Measurements from ENCODE around the gene STMN3. TPM values are rescaled to one million over a fixed set of nuclear protein-coding genes. Genes with fewer than 3 reads are reported as not detected.

STMN3 gene
- total RNA-seq, 1 experiment from 2014 or later, result 138 TPM

GRCh38 chr20:63687419-63688178 lies 34.4 kb upstream of the STMN3 start:
- POLR2A ChIA-PET, result interaction anchor here (0.8 to 1.0 kb wide), 3 partner anchors 29 to 45 kb away, joined by 3 to 5 read pairs (median 4); partner anchors contain the start of gene RTEL1
- H4K20me1 ChIP-seq (ENCODE audit: insufficient read depth), result no peaks in the 10 kb centered on the region
- peak overlapping the region; percentile 67 for H3K9ac ChIP-seq (ENCODE audit: low read length)
- H3K79me2 ChIP-seq (ENCODE audit: insufficient read depth, low read length), result peaks cover 30% of the 10 kb centered on the region
- intact Hi-C loops (cut with micrococcal nuclease), result no loop called here
- H3K27ac ChIP-seq (ENCODE audit: low read depth, low read length), result peak overlapping the region; percentile 100
- CTCF ChIA-PET, result no interaction called here
- DNase-seq (ENCODE audit: low read depth, low spot score), result no peak
- BruUV-seq (replicated peaks), result no TSS peak
- no peak overlapping the region for H2AFZ ChIP-seq (ENCODE audit: low read depth, low read length, poor library complexity, severe bottlenecking)
- H3K4me2 ChIP-seq (ENCODE audit: low read length), result peak overlapping the region; percentile 80
- H3K36me3 ChIP-seq (ENCODE audit: control insufficient read depth in 1 of 2, insufficient read depth in 2 of 2, low read length in 2 of 2), result peaks cover 0 to 10% of the 10 kb centered on the region in 2 experiments; a peak in 1 of 4 replicates
- ATAC-seq, result no peak
- no peak overlapping the region for H3K4me3 ChIP-seq (replicated peaks in 1 of 2; ENCODE audit: low read depth in 1 of 2, low read length in 2 of 2)
- no peaks in the 10 kb centered on the region for H3K9me3 ChIP-seq (ENCODE audit: control insufficient read depth in 1 of 2, insufficient read depth in 1 of 2, low read depth in 1 of 2, low read length in 2 of 2)
- RAD21 ChIA-PET (ENCODE audit: low non-redundant PET in 1 of 2, low total read pairs in 2 of 2, uncharacterized antibody in 2 of 2, unreplicated experiment in 2 of 2), result interaction anchor here in 1 of 2 experiments (1.1 kb wide), 1 partner anchor 28 kb away, joined by 4 read pairs; no protein-coding TSS in a partner anchor
- peaks cover 55 to 90% of the 10 kb centered on the region in 2 experiments for H3K4me1 ChIP-seq (ENCODE audit: control insufficient read depth in 1 of 2, insufficient read depth in 2 of 2, low read length in 2 of 2)
- TF ChIP-seq CBX3 (IDR thresholded peaks at IDR 0.05; ENCODE audit: low read depth), result no peak
- no peak for TF ChIP-seq JUND (IDR thresholded peaks at IDR 0.05)
- TF ChIP-seq CTCF (IDR thresholded peaks at IDR 0.05 in 2 of 3, conservative IDR thresholded peaks at IDR 0.05 in 1 of 3; ENCODE audit: borderline replicate concordance in 1 of 3, insufficient read depth in 1 of 3, low read depth in 2 of 3, low read length in 2 of 3), result no peak
- TF ChIP-seq POLR2A (IDR thresholded peaks at IDR 0.05; ENCODE audit: borderline replicate concordance, extremely low read depth, insufficient read depth, insufficient read length), result no peak
- TF ChIP-seq REST (IDR thresholded peaks at IDR 0.05; ENCODE audit: low read depth), result no peak
- TF ChIP-seq TCF7L2 (IDR thresholded peaks at IDR 0.05; ENCODE audit: borderline replicate concordance, extremely low read depth, insufficient read depth, insufficient read length), result no peak
- no peak for TF ChIP-seq ELF1 (IDR thresholded peaks at IDR 0.05; ENCODE audit: borderline replicate concordance, low read depth)
- TF ChIP-seq EZH2 (IDR thresholded peaks at IDR 0.05), result no peak
- no peak for TF ChIP-seq MAX (IDR thresholded peaks at IDR 0.05)
- TF ChIP-seq RAD21 (IDR thresholded peaks at IDR 0.05; ENCODE audit: low read depth), result no peak
- no peak for TF ChIP-seq SRF (IDR thresholded peaks at IDR 0.05; ENCODE audit: low read depth)
- no peak for TF ChIP-seq POLR2AphosphoS5 (IDR thresholded peaks at IDR 0.05; ENCODE audit: low read depth, low read length)
- no peak for TF ChIP-seq ATF3 (IDR thresholded peaks at IDR 0.05)
- no peak for TF ChIP-seq SP1 (IDR thresholded peaks at IDR 0.05; ENCODE audit: low read depth)
- no peak for TF ChIP-seq ZFX (IDR thresholded peaks at IDR 0.05)
- no peak for TF ChIP-seq CEBPB (IDR thresholded peaks at IDR 0.05; ENCODE audit: low read depth)
- H3K9me2 ChIP-seq (ENCODE audit: insufficient read depth), result no peaks in the 10 kb centered on the region
- H3K27me3 ChIP-seq (ENCODE audit: insufficient read depth, low read length), result no peaks in the 10 kb centered on the region
